HG02852 (cell line): ENCODE measurements around the gene TNFSF4.

Experiments used
- ATAC-seq: cut with Tn5 transposase; IDR thresholded peaks from one replicate; pipeline ENCODE4 v1.9.1; 2021; ENCODE audit warnings: mild to moderate bottlenecking, moderate library complexity; ENCODE audit not compliant: unreplicated experiment

Gene TNFSF4

GRCh38 chr1:173212952-173213491, 5.9 kb upstream of the TNFSF4 start:
- ATAC-seq: peak; percentile 72

GRCh38 chr1:173210716-173211231, 3.6 kb upstream of the TNFSF4 start:
- ATAC-seq: no peak

- ATAC-seq: no peak
These were observed 3.2 kb upstream of the TNFSF4 start for GRCh38 chr1:173210283-173210682.

GRCh38 chr1:173208868-173209267, 1.7 kb upstream of the TNFSF4 start:
- no peak for ATAC-seq

- ATAC-seq: no peak
These were observed 1.0 kb upstream of the TNFSF4 start for GRCh38 chr1:173208146-173208545.

- ATAC-seq: no peak
These were observed 1.7 kb downstream of the TNFSF4 start for GRCh38 chr1:173205146-173206051.

- no peak for ATAC-seq
These were observed 2.4 kb downstream of the TNFSF4 start for GRCh38 chr1:173204693-173205092.

- no peak for ATAC-seq
These were observed 4.5 kb downstream of the TNFSF4 start for GRCh38 chr1:173202424-173203145.

- no peak for ATAC-seq
These were observed 5.2 kb downstream of the TNFSF4 start for GRCh38 chr1:173201969-173202368.

- peak; percentile 75 for ATAC-seq
These were observed 11.5 kb downstream of the TNFSF4 start for GRCh38 chr1:173195596-173196088.

GRCh38 chr1:173193639-173194038, 13.5 kb downstream of the TNFSF4 start:
- ATAC-seq: no peak

- ATAC-seq: no peak
These were observed 16.0 kb downstream of the TNFSF4 start for GRCh38 chr1:173191011-173191705.

GRCh38 chr1:173190101-173190936, 16.8 kb downstream of the TNFSF4 start:
- no peak for ATAC-seq

- ATAC-seq: no peak
These were observed 19.4 kb downstream of the TNFSF4 start for GRCh38 chr1:173187671-173188237.

- ATAC-seq: no peak
These were observed 25.3 kb downstream of the TNFSF4 start for GRCh38 chr1:173181791-173182190.

GRCh38 chr1:173176246-173176645, 30.9 kb downstream of the TNFSF4 start:
- ATAC-seq: no peak

- ATAC-seq: no peak
These were observed 31.5 kb downstream of the TNFSF4 start for GRCh38 chr1:173175514-173176145.

- no peak for ATAC-seq
These were observed 33.7 kb downstream of the TNFSF4 start for GRCh38 chr1:173173388-173173787.

GRCh38 chr1:173171152-173171551, 36.0 kb downstream of the TNFSF4 start:
- ATAC-seq: no peak
